ENCODE data around the gene UNC13D. TPM values are rescaled to one million over a fixed set of nuclear protein-coding genes. Genes with fewer than 3 reads are reported as not detected.

The UNC13D gene
- total and polyA plus RNA-seq, 9 of the 15 experiments (the other 6 are each of a cell fraction or from before 2014, with no cell fraction given) = 0.86 to 244 (median 69.2) TPM

DNA sequence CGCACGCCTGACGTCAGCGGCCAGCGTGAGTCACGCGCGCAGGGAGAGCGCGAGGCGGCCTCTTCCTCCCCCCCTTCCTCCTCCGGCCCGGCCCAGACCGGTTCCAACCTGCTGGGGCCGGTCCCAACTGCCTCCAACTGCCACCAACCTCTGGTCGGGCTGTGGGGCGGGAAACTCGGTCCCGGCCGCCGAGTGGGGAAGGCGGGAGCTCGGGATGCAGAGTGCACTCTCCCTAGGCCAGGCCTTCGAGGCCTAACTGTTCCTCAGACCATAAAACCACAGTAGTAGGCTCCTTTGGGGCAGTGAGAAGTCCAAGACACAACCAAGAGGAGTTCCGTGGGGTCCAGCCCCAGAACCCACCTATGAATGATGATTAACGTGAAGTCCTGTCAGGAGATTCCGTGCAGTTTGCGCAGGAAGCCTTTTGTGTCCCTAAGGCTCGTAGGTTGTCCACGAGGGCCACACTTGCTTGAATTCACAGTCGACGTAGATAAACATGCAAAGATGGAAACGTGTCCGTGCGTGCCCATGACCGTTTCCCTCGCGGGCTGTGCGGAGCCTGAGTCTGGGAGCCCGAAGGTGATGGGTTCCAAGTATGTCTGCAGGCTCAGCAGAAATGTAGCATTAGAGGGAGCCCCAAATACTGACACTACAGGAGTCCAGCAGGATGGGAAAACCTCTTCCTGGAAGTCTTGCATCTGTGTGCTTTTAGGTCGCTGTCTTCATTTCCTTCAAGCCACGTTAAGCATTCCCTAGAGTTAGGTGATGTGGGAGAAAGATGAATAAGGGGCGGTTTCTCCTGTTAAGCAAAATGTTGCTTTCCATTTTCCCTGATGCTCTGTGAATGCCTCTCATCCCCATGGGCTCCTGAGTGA, 59.0 kb downstream of the UNC13D start (continued):
- TF ChIP-seq, protein P1, sequence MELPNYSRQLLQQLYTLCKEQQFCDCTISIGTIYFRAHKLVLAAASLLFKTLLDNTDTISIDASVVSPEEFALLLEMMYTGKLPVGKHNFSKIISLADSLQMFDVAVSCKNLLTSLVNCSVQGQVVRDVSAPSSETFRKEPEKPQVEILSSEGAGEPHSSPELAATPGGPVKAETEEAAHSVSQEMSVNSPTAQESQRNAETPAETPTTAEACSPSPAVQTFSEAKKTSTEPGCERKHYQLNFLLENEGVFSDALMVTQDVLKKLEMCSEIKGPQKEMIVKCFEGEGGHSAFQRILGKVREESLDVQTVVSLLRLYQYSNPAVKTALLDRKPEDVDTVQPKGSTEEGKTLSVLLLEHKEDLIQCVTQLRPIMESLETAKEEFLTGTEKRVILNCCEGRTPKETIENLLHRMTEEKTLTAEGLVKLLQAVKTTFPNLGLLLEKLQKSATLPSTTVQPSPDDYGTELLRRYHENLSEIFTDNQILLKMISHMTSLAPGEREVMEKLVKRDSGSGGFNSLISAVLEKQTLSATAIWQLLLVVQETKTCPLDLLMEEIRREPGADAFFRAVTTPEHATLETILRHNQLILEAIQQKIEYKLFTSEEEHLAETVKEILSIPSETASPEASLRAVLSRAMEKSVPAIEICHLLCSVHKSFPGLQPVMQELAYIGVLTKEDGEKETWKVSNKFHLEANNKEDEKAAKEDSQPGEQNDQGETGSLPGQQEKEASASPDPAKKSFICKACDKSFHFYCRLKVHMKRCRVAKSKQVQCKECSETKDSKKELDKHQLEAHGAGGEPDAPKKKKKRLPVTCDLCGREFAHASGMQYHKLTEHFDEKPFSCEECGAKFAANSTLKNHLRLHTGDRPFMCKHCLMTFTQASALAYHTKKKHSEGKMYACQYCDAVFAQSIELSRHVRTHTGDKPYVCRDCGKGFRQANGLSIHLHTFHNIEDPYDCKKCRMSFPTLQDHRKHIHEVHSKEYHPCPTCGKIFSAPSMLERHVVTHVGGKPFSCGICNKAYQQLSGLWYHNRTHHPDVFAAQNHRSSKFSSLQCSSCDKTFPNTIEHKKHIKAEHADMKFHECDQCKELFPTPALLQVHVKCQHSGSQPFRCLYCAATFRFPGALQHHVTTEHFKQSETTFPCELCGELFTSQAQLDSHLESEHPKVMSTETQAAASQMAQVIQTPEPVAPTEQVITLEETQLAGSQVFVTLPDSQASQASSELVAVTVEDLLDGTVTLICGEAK (IDR thresholded peaks at IDR 0.05) = no peak
- TF ChIP-seq, protein P1 (CRISPR knock-in tag; IDR thresholded peaks at IDR 0.05) = no peak
- TF ChIP-seq SLC30A9 (CRISPR knock-in tag; IDR thresholded peaks at IDR 0.05) (no peak), ZNF699 (CRISPR knock-in tag; IDR thresholded peaks at IDR 0.05; ENCODE audit: insufficient replicate concordance) (no peak), TBP (optimal IDR thresholded peaks at IDR 0.05; ENCODE audit: low read depth, low read length) (no peak), OTX1 (CRISPR knock-in tag; IDR thresholded peaks at IDR 0.05) (peak; percentile 40; the same call in 1 of the 2 replicates)
- TF ChIP-seq, protein P2, sequence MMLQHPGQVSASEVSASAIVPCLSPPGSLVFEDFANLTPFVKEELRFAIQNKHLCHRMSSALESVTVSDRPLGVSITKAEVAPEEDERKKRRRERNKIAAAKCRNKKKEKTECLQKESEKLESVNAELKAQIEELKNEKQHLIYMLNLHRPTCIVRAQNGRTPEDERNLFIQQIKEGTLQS (IDR thresholded peaks at IDR 0.05) = peak; percentile 92
- TF ChIP-seq, protein P2 (CRISPR knock-in tag; conservative IDR thresholded peaks at IDR 0.05) = peak; percentile 61; the same call in 1 of the 2 replicates
